Liver (tissue), 3 donors: ENCODE data around the gene POLD2.

ENCODE experiments used
- CTCF ChIP-seq: fragments of 150-350 bp; IDR thresholded peaks from 2 replicates; pipeline ENCODE4 v1.5.1; 2017; ENCODE audit warnings: improper control_type of control experiment, low read depth, low read length; ENCODE audit not compliant: missing input control
- EGR1 ChIP-seq, 2 donors: IDR thresholded peaks; 2 replicates each; pipeline ENCODE4 v1.6.1; 2016 to 2018; ENCODE audit warnings: antibody characterized with exemption in 2 of 2, low read depth in 2 of 2
- REST ChIP-seq: IDR thresholded peaks from 2 replicates; pipeline ENCODE4 v1.6.1; 2016; ENCODE audit warnings: antibody characterized with exemption, mild to moderate bottlenecking
- SP1 ChIP-seq: IDR thresholded peaks from 2 replicates; pipeline ENCODE4 v1.6.1; 2018; ENCODE audit warnings: antibody characterized with exemption, mild to moderate bottlenecking
- YY1 ChIP-seq: IDR thresholded peaks from 2 replicates; pipeline ENCODE4 v1.6.1; 2016; ENCODE audit warnings: antibody characterized with exemption, mild to moderate bottlenecking
- donor health status: healthy.
- donor health status: healthy.

- TF ChIP-seq CTCF (no peak), REST (no peak), YY1 (no peak), EGR1 (IDR thresholded peaks at IDR 0.05; ENCODE audit: low read depth in 2 of 2) (no peak), SP1 (no peak)
Measured at GRCh38 chr7:44094365-44094764, 29.0 kb downstream of the POLD2 start.
